ENCODE measurements around the gene TEX54.
"Not testable (repeated sequence)": the region's sequence is repeated elsewhere in the genome, so short reads cannot be mapped to it uniquely, and the experiment has no call there.

Gene TEX54

DNA sequence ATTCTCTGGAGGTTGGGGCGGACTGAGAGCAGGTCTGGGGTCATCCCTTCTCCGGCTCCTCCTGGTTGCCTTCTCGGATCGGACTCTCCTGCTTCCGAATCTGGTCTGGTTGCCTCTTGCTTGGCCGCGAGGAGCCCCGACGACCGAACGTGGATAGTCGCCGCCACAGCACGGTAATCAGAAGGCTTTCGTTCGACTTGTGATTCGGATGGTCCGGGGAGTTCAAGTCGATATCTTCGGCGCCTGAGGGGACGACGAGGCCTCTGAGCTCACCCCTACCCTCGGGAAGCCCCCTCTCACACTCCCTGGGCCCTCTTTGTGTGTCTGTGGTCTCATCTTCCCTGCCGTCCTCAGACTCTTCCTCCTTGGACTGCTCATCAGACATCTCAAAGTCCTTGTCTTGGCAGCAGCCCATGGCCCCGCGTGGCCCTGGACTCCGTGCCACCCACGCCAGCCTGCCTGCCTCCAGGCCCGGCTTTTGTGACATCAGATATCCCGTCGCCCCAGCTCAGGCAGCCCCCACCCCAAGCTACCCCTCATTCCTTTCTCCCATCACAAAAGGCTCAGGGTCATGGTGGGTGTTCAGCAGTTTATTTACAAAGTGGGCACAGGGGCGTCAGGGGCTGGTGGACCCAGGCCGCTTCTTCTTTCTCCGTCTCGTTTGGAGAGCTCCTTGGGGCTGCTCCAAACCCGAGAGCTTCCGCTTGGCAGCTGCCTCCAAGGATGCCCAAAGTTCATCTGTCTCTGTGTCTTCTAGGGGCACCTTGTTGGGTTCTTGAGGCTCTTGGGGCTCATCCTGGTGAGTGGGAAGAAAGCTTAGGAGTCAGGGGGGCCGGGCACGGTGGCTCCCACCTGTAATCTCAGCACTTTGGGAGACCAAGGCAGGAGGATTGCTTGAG lies at the start of gene TEX54:
Gene TEX54, minus strand, starts transcription at position 506 of the 899 bp plus-strand sequence.
- DNase-seq = no peak

DNA sequence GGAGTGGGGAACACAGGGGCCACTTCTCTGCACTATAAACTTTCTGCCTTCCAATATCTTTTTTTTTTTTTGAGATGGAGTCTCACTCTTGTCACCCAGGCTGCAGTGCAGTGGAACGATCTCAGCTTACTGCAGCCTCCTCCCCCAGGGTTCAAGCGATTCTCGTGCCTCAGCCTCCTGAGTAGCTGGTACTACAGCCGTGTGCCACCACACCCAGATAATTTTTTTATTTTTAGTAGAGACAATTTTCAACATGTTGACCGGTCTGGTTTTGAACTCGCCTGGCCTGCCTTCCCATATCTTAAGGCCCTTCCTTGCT lies 49.7 kb upstream of the TEX54 start:
- DNase-seq = no peak

DNA sequence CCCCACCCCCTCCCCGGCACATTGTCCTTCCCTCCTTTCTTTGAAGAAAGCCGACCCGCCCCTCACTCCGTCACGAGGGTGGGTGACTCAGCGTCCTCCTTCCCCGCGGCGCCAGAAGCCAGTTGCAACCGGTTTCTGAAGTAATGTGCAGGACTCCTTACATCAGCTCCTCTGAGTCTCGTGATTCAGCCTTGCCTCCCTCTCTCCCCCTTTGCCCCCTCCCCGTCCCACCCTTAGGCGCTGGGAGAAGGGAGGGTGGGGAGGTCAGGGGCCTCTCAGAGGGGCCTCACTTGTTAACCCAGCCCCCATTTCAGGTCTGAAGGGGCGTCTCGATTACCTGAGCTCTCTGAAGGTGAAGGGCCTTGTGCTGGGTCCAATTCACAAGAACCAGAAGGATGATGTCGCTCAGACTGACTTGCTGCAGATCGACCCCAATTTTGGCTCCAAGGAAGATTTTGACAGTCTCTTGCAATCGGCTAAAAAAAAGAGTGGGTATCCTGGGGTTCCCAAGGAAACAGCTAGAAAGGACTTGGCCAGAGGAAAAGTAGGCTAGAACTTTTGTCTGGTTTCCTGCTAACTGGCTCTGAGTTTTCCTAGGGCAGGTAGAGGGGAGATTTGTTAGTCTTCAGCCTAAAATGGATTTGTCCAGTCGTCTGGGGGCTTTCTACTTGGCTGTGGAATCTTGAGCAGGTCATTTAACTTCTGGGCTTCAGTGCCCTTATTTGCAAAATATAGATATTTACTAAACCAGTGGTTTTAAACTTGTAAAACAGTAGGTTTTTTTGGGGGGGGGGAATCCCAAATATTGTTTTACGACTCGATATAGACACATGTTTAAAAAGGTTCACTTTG lies 49.2 kb upstream of the TEX54 start:
- peak; percentile 96 for DNase-seq

DNA sequence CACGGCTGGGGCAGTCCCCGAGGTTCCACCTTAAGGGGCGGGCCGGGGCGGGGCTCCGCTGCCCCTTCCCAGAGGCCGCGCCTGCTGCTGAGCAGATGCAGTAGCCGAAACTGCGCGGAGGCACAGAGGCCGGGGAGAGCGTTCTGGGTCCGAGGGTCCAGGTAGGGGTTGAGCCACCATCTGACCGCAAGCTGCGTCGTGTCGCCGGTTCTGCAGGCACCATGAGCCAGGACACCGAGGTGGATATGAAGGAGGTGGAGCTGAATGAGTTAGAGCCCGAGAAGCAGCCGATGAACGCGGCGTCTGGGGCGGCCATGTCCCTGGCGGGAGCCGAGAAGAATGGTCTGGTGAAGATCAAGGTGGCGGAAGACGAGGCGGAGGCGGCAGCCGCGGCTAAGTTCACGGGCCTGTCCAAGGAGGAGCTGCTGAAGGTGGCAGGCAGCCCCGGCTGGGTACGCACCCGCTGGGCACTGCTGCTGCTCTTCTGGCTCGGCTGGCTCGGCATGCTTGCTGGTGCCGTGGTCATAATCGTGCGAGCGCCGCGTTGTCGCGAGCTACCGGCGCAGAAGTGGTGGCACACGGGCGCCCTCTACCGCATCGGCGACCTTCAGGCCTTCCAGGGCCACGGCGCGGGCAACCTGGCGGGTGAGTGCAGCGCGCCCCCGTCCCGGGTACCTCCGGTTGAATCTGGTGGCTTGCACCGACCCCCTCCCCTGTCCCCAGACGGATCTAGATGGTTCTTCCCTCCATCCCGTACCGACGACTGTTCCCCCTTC lies 48.4 kb upstream of the TEX54 start, which contains the start of gene SLC3A2:
Gene SLC3A2, plus strand, starts transcription at position 94 of the 776 bp plus-strand sequence. Its CDS starts 128 bp downstream, at position 222.
- DNase-seq = peak; percentile 84 to 85

DNA sequence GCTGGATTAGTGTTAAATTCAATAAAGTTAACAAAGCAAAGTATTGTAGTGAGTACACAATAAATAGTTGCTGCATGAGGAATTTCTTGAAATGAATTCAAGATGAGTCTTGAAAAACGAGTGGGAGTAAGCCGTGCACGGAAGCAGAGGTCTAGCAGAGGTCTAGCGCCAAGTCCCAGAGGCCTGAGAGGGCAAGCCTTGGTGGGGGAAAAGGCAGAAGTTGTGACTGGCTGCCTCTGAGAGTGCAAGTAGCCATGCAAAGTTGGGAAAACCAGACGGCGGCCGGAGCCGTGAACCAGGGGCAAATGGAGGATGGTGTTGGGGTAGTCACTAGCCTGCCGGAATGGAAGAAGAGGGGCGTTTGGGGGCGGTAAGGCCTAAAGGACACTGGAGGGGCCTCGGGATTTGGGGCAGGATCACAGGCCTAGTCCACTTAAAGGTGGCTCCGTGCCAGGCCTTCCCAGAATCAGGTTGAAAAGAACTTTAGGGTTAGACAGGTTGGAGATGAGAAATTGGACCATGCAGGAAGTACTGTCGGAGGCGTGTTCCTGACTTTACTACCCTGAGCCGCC lies 47.7 kb upstream of the TEX54 start:
- no peak for DNase-seq

DNA sequence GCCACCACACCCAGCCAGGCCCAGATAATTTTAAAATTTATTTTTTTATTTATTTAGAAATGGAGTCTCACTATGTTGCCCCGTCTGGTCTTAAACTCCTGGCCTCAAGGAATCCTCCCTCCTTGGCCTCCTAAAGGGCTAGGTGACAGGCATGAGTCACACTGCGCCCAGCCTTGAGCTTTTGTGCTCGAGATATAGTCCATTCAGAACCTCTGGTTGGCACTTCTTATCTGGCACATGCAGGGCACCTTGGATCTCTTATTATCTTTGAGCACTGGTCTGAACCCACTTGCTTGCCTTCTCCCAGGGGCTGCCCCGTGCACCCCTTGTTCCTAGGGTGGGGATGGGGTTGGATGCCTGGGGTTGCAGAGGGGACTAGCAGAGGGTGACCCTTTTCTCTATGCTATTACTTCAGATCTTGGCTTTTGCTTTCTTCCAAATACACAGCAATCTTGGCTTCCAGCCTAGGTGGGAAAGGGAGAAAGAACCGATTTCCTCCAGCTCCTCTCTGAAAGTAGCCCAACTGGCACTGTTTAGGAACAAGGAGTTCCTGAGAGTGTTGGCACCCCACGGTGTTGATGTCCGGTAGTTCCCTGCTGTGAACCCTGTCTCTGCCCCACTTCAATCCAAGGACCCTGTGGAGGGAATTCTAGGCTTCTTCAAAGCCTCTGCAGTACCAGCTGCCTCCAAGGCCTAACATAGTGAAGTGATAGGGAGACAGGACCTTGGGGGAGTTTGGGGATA lies 46.8 kb upstream of the TEX54 start:
- DNase-seq = no peak

DNA sequence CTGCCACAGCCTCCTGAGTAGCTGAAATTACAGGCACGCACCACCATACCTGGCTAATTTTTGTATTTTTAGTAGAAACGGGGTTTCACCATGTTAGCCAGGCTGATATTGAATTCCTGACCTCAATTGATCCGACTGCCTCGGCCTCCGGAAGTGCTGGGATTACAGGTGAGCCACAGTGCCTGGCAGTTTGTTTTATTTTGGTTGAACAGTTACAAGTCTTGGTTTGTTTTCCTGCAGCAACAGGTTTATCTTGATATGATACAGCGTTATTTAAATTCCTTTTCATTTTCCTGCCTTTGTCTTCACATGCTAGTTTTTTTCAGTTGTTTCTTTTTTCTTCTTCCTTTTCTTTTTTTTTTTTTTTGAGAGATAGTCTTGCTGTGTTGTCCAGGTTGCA lies 44.1 kb upstream of the TEX54 start:
- DNase-seq = no peak

DNA sequence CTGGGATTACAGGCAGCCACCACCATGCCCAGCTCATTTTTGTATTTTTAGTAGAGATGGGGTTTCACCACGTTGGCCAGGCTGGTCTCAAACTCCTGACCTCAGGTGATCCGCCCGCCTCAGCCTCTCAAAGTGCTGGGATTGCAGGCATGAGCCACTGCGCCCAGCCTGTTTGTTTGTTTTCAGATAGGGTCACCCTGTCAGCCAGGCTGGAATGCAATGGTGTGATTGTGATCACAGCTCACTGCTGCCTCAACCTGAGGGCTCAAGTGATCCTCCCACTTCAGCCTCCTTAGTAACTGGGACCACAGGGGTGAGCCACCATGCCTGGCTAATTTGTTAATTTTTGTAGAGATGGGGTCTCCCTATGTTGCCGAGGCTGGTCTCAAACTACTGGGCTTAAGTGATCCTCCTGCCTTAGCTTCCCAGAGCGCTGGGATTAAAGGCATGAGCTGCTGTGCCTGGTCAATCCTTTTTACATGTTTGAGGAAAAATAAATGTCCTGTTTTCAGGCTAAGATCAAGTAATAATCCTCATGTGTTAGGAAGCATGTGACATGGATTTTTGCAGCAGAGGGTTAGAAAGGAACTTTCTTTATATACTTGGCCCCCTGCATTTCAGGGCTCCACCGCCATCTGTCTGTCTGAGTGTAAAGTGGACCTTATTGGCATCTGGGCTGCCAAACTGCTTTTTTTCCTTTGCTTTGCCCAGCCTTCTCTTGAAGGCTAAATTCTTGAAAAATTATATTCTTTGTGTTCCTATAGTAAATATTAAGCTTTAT lies 43.2 kb upstream of the TEX54 start:
- DNase-seq = no peak

DNA sequence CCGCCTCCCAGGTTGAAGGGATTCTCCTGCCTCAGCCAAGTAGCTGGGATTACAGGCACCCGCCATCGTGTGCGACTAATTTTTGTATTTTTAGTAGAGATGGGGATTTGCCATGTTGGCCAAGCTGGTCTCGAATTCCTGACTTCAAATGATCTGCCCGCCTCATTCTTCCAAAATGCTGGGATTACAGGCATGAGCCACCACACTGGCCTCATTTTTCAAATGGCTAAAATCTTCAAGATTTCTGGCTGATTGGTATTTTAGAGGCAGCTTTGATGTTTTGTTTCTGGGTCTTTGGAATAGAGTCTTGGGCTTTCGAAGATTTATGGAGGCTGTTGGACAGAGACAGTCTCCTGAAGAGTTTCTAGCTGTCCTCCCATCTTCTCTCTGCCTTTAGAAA lies 42.2 kb upstream of the TEX54 start:
- DNase-seq = no peak

DNA sequence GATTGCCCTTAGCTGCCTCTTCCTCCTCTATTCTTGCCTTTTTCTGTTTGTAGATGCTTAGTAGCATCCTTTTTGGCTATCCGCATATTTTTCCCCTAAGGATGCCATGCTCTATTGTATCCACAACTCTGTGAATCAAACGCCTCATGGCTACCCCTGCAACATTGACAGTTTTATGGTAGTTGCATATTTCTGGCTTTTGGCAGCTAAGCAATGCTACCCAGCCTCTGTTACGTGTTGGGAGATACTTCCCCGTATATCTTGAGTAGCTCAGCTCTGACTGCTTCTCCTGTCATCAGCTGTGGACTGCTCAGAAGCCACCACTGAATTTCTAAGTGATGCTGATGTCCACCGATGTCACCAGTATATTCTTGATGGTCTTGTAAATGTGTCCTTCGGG lies 33.0 kb upstream of the TEX54 start:
- no peak for DNase-seq

DNA sequence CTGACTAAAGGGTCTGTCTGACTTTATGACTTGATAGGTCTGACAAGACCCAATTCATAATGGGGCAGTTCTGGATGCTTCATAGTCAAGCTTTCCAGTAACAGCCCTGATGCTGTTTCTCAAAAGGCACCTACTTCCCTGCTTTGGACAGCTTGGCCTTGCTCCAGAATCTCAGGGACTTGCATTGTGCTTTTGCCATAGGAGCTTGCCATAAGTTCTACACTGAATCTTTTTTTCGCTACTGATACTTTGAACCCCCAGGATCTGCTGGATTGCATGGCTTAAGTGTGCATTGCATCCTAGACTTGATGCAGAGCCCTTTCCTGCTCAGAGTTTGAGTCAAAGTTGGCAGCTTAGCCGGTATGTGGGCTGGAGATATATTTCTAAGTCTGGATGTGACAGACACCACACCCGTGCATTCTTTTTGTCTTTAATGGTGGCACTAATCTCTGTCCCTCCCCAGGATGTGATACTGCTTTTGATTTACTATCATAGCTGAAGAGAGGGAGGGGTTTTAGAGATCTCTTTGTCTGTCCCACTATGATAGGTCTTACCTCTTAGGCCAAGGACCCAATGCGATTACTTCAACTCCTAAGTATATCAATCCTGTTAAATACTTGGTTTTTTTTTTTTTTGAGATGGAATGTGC lies 31.2 kb upstream of the TEX54 start:
- DNase-seq = no peak

DNA sequence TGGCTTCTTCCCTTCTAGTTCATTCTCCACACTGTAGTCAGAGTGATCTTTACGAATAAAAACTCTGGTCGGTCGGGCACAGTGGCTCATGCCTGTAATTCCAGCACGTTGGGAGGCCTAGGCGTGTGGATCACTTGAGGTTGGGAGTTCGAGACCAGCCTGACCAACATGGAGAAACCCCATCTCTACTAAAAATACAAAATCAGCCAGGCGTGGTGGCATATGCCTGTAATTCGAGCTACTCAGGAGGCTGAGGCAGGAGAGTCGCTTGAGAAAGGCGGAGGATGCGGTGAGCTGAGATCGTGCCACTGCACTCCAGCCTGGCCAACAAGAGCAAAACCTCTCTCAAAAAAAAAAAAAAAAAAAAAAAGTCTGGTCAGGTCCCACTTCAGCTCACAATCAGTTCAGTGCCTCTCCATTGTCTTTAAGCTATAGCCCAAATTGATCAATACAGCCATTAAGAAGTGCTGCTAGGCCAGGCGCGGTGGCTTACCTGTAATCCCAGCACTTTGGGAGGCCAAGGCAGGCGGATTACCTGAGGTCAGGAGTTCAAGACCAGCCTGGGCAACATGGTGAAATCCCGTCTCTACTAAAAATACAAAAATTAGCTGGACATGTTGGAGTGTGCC lies 29.0 kb upstream of the TEX54 start:
- not testable (repeated sequence) for DNase-seq

DNA sequence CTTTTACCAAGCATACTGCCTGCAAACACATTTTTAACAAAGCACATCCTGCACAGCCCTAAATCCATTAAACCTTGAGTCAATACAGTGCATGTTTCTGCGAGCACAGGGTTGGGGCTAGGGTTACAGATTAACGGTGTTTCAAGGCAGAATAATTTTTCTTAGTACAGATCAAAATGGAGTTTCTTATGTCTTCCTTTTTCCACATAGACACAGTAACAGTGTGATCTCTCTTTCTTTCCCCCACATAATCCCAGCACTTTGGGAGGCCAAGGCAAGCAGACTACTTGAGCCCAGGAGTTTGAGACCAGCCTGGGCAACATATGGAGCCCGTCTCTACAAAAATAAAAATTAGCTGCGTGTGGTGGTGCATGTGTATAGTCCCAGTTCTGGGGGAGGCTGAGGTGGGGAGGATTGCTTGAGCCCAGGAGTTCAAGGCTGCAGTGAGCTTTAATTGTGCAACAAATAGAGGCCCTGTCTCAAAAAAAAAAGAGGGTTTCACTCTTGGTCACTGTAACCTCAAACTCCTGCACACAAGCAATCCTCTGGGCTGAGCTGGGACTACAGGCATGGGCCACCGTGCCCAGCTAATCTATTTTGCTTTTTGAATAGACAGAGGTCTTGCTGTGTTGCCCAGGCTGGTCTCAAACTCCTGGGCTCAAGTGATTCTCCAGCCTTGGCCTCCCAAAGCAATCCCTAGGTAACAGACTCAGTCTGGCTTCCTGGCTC lies 28.4 kb upstream of the TEX54 start:
- no peak for DNase-seq

DNA sequence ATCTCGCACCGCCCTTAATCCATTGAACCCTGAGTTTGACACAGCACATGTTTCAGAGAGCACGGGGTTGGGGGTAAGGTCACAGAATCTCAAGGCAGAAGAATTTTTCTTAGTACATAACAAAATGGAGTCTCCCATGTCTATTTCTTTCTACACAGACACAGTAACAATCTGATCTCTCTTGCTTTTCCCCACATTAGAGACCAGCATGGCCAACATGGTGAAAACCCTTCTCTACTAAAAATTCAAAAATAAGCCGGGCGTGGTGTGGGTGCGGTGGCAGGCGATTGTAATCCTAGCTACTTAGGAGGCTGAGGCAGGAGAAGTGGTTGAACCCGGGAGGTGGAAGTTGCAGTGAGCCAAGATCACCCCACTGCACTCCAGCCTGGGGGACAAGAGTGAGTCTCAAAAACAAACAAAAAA lies 26.7 kb upstream of the TEX54 start:
- not testable (repeated sequence) for DNase-seq

DNA sequence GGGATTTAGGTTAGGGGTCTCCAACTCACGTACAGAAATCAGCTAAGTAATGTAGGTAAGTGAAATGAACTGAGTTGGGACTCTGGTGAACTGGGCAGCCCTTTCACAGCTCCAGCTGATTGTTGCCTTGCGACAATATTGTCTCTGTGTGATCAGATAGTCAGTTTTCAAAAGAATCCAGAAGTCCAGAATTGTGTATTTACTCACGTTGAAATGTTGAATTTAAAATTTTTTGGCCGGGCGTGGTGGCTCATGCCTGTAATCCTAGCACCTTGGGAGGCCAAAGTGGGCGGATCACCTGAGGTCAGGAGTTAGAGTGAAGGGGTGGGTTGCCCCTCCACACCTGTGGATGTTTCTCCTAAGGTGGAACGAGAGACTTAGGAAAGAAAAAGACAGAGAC lies 25.6 kb upstream of the TEX54 start:
- DNase-seq = no peak

DNA sequence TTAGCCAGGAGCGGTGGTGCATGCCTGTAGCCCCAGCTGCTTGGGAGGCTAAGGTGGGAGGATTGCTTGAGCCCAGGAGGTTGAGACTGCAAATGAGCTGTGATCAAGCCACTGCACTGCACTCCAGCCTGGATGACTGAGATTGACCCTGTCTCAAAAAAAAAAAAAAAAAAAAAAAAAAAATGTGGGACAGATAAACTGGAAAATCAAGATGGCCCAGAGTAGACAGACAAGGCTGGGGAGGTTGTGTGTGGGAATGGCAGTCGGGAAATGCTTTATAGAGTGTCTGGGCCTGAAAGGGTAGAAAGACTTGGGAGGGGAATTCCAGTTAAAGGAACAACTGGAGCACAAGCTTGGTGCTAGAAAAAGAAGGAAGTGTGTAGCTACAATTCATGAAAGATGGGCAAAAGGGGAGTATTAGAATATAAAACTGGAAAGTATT lies 24.9 kb upstream of the TEX54 start:
- no peak for DNase-seq

DNA sequence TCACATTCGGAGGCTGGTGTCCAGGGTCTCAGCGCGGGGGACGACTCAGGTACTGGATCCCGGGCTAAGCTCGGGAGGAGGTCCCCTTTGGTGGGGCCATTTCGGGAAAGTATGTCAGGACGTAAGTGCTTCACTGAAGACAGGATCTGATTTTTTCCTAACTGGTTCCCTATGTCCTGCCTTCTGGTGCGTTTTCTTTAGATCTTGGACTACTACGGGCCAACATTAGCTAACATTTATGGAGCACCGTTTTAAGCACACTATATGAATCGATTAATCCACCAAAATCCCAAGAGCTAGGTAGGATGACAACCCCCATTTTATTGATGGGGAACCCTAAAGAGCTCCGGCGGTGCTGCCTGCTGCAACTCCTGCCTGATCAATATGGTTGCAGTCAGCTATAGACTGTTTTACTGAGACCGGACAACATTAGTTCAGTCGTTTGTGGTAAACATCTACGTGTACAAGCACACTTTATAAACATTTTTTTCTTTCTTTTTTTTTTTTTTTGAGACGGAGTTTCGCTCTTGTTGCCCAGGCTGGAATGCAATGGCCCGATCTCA lies 23.8 kb upstream of the TEX54 start:
- DNase-seq = no peak

DNA sequence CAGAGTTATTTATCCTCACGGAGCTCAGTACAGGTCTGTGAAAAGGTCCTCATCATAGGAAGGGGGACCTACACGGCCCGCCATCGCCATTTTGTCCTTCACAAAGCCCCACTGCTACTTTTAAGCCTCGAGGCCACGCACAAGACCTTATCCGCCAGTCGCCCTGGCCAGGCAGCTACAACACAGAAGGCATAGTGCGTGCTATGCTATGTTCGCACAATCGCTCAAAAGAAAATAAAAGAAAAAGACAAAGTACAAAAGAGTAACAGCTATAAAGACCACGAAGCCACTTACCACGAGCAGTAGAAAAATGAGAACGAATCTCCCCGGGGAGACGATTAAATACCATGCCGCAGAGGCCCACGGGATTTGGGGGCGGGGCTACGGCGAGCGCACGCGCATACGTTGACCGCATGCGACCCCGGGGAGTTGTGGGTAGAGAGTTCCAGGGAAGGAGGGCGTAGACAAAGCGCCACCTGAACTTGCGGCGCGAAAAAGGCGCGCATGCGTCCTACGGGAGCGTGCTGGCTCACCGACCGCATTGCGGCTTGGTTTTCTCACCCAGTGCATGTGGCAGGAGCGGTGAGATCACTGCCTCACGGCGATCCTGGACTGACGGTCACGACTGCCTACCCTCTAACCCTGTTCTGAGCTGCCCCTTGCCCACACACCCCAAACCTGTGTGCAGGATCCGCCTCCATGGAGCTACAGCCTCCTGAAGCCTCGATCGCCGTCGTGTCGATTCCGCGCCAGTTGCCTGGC lies 23.1 kb upstream of the TEX54 start:
- DNase-seq = peak; percentile 96
